Neural cell (in vitro differentiated cells): ENCODE measurements around the gene ATXN1L. TPM values are rescaled to one million over a fixed set of nuclear protein-coding genes. Genes with fewer than 3 reads are reported as not detected.
"Not testable (repeated sequence)": the region's sequence is repeated elsewhere in the genome, so short reads cannot be mapped to it uniquely, and the experiment has no call there.

Experiments used
- H2AFZ ChIP-seq: fragments of 200-600, 300-800 bp; sonication (generic), shearing (Covaris generic); 2 replicates; pipeline ENCODE4 v1.6.0; 2014; ENCODE audit warnings: low read depth, mild to moderate bottlenecking, antibody characterized with exemption, low read length, moderate library complexity
- H3F3A ChIP-seq: fragments of 200-600 bp; shearing (Covaris generic); 2 replicates; pipeline ENCODE4 v1.6.1; 2016; ENCODE audit warnings: mild to moderate bottlenecking, moderate library complexity, mixed read lengths, antibody characterized with exemption, low read length; ENCODE audit not compliant: insufficient read depth, poor library complexity, severe bottlenecking
- H3K27ac ChIP-seq: fragments of 200-600, 300-800 bp; sonication (generic), shearing (Covaris generic); 2 replicates; pipeline ENCODE4 v1.5.1; 2014; ENCODE audit warnings: mild to moderate bottlenecking, low read length, moderate library complexity
- H3K27me3 ChIP-seq: fragments of 300-800, 200-600 bp; sonication (generic), shearing (Covaris generic); 2 replicates; pipeline ENCODE4 v1.6.0; 2014; ENCODE audit warnings: mild to moderate bottlenecking, low read depth, low read length, moderate library complexity; ENCODE audit not compliant: insufficient read depth
- H3K36me3 ChIP-seq: fragments of 300-800, 200-600 bp; sonication (generic), shearing (Covaris generic); 2 replicates; pipeline ENCODE4 v1.5.1; 2014; ENCODE audit warnings: mild to moderate bottlenecking, antibody characterized with exemption, low read length, moderate library complexity; ENCODE audit not compliant: insufficient read depth
- H3K4me2 ChIP-seq: fragments of 300-800, 200-600 bp; sonication (generic), shearing (Covaris generic); 2 replicates; pipeline ENCODE4 v1.6.0; 2014; ENCODE audit warnings: mild to moderate bottlenecking, low read length
- H3K4me3 ChIP-seq: fragments of 300-800, 200-600 bp; sonication (generic), shearing (Covaris generic); 2 replicates; pipeline ENCODE4 v1.5.1; 2014; ENCODE audit warnings: mild to moderate bottlenecking, low read length, moderate library complexity
- H3K79me2 ChIP-seq: fragments of 200-600 bp; shearing (Covaris generic); replicated peaks from 2 replicates; pipeline ENCODE4 v1.6.0; 2014; ENCODE audit warnings: mild to moderate bottlenecking, low read length, moderate library complexity; ENCODE audit not compliant: insufficient read depth
- H3K9ac ChIP-seq: fragments of 300-800, 200-600 bp; sonication (generic), shearing (Covaris generic); 2 replicates; pipeline ENCODE4 v1.6.1; 2016; ENCODE audit warnings: mild to moderate bottlenecking, low read length, mixed read lengths
- H3K9me2 ChIP-seq: fragments of 200-600 bp; shearing (Covaris generic); 2 replicates; pipeline ENCODE4 v1.6.1; 2016; ENCODE audit warnings: mild to moderate bottlenecking, low read length, mixed read lengths; ENCODE audit not compliant: insufficient read depth
- H3K9me3 ChIP-seq: fragments of 200-600, 300-800 bp; sonication (generic), shearing (Covaris generic); 2 replicates; pipeline ENCODE4 v1.6.1; 2016; ENCODE audit warnings: mild to moderate bottlenecking, mixed run types, low read length, moderate library complexity, mixed read lengths
- H4K20me1 ChIP-seq: fragments of 200-600 bp; shearing (Covaris generic); 2 replicates; pipeline ENCODE4 v1.6.1; 2016; ENCODE audit warnings: mild to moderate bottlenecking, mixed run types; ENCODE audit not compliant: insufficient read depth
- CTCF ChIP-seq: fragments of 450-650 bp; IDR thresholded peaks from 2 replicates; pipeline ENCODE4 v1.5.1; 2014; ENCODE audit warnings: antibody characterized with exemption, mild to moderate bottlenecking, moderate library complexity; ENCODE audit not compliant: poor library complexity, severe bottlenecking
- EP300 ChIP-seq: fragments of 450-650 bp; conservative IDR thresholded peaks from 2 replicates; pipeline ENCODE4 v1.6.1; 2014; ENCODE audit warnings: antibody characterized with exemption, mild to moderate bottlenecking, moderate library complexity; ENCODE audit not compliant: poor library complexity, severe bottlenecking
- EZH2 ChIP-seq: fragments of 200-600, 300-800 bp; shearing (Covaris generic), sonication (generic); IDR thresholded peaks from 2 replicates; pipeline ENCODE4 v1.6.1; 2014; ENCODE audit warnings: antibody characterized with exemption, low read length, borderline replicate concordance, mild to moderate bottlenecking; ENCODE audit not compliant: insufficient read depth, poor library complexity, severe bottlenecking
- MXI1 ChIP-seq: fragments of 450-650 bp; conservative IDR thresholded peaks from 2 replicates; pipeline ENCODE4 v1.6.1; 2014; ENCODE audit warnings: antibody characterized with exemption, mild to moderate bottlenecking; ENCODE audit not compliant: poor library complexity, severe bottlenecking
- POLR2AphosphoS5 ChIP-seq: IDR thresholded peaks from 2 replicates; pipeline ENCODE4 v1.6.1; 2012
- RAD21 ChIP-seq: fragments of 450-650 bp; conservative IDR thresholded peaks from 2 replicates; pipeline ENCODE4 v1.6.1; 2014; ENCODE audit warnings: antibody characterized with exemption, mild to moderate bottlenecking, moderate library complexity
- SMC3 ChIP-seq: fragments of 450-650 bp; conservative IDR thresholded peaks from 2 replicates; pipeline ENCODE4 v1.6.1; 2014; ENCODE audit warnings: antibody characterized with exemption, mild to moderate bottlenecking, moderate library complexity; ENCODE audit not compliant: poor library complexity
- TAF1 ChIP-seq: IDR thresholded peaks from 2 replicates; pipeline ENCODE4 v1.6.1; 2012; ENCODE audit warnings: low read depth
- polyA plus RNA-seq: library from polyadenylated mRNA; depleted of rRNA; stranded (reverse); fragments of >200 nt; gene quantifications from 2 replicates; pipeline ENCODE4 v1.2.3, GENCODE V29; 2014
- TF ChIP-seq, protein P1 (sequence below): IDR thresholded peaks from 2 replicates; pipeline ENCODE4 v1.6.1; 2012; ENCODE audit warnings: borderline replicate concordance

The ATXN1L gene
- polyA plus RNA-seq, 1 donor from 2014 or later: 9.5 TPM

- H3K27ac ChIP-seq, H3F3A ChIP-seq, H2AFZ ChIP-seq, H3K4me2 ChIP-seq, H3K27me3 ChIP-seq, H3K9ac ChIP-seq, H4K20me1 ChIP-seq, H3K9me3 ChIP-seq, H3K9me2 ChIP-seq, H3K36me3 ChIP-seq, H3K4me3 ChIP-seq: not testable (repeated sequence)
- H3K79me2 ChIP-seq: peaks cover 34% of the 10 kb centered on the region
Observed at GRCh38 chr16:71810155-71810530, 35.6 kb upstream of the ATXN1L start.

- H3F3A ChIP-seq: no peaks in the 10 kb centered on the region
- H3K4me3 ChIP-seq: no peak overlapping the region
- H3K9ac ChIP-seq: no peak overlapping the region
- peaks cover 22% of the 10 kb centered on the region for H3K79me2 ChIP-seq
- no peak for TF ChIP-seq MXI1
- TF ChIP-seq, protein P1, sequence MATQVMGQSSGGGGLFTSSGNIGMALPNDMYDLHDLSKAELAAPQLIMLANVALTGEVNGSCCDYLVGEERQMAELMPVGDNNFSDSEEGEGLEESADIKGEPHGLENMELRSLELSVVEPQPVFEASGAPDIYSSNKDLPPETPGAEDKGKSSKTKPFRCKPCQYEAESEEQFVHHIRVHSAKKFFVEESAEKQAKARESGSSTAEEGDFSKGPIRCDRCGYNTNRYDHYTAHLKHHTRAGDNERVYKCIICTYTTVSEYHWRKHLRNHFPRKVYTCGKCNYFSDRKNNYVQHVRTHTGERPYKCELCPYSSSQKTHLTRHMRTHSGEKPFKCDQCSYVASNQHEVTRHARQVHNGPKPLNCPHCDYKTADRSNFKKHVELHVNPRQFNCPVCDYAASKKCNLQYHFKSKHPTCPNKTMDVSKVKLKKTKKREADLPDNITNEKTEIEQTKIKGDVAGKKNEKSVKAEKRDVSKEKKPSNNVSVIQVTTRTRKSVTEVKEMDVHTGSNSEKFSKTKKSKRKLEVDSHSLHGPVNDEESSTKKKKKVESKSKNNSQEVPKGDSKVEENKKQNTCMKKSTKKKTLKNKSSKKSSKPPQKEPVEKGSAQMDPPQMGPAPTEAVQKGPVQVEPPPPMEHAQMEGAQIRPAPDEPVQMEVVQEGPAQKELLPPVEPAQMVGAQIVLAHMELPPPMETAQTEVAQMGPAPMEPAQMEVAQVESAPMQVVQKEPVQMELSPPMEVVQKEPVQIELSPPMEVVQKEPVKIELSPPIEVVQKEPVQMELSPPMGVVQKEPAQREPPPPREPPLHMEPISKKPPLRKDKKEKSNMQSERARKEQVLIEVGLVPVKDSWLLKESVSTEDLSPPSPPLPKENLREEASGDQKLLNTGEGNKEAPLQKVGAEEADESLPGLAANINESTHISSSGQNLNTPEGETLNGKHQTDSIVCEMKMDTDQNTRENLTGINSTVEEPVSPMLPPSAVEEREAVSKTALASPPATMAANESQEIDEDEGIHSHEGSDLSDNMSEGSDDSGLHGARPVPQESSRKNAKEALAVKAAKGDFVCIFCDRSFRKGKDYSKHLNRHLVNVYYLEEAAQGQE: no peak
- no peak for TF ChIP-seq CTCF
- no peak for TF ChIP-seq SMC3
- no peak for TF ChIP-seq TAF1
- no peak for TF ChIP-seq EP300
- TF ChIP-seq POLR2AphosphoS5: no peak
- TF ChIP-seq RAD21: no peak
- no peak for TF ChIP-seq EZH2
- H3K27ac ChIP-seq: no peak overlapping the region
- no peaks in the 10 kb centered on the region for H4K20me1 ChIP-seq
- no peak overlapping the region for H3K4me2 ChIP-seq
- H3K9me3 ChIP-seq: no peaks in the 10 kb centered on the region
- no peaks in the 10 kb centered on the region for H3K36me3 ChIP-seq
- H2AFZ ChIP-seq: no peak overlapping the region
- H3K27me3 ChIP-seq: no peaks in the 10 kb centered on the region
- no peaks in the 10 kb centered on the region for H3K9me2 ChIP-seq
Observed at GRCh38 chr16:71811261-71811803, 34.4 kb upstream of the ATXN1L start.

DNA sequence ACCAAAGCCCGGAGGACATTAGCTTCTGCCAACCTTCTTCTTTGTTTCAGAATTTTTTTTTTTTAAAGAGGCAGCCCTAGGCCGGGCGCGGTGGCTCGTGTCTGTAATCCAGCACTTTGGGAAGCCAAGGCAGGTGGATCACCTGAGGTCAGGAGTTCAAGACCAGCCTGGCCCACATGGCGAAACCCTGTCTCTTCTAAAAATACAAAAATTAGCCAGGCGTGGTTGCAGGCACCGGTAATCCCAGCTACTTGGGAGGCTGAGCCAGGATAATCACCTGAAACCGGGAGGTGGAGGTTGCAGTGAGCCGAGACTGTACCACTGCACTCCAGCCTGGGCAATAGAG lies 28.6 kb upstream of the ATXN1L start:
- not testable (repeated sequence) for H3K4me3 ChIP-seq, H3K9ac ChIP-seq, H3K79me2 ChIP-seq, H2AFZ ChIP-seq, H3F3A ChIP-seq, H3K9me2 ChIP-seq, H3K36me3 ChIP-seq, H4K20me1 ChIP-seq, H3K4me2 ChIP-seq, H3K9me3 ChIP-seq, H3K27ac ChIP-seq, H3K27me3 ChIP-seq
